ENCODE data around the gene CACNA1G. TPM values are rescaled to one million over a fixed set of nuclear protein-coding genes. Genes with fewer than 3 reads are reported as not detected.

Gene CACNA1G
- total RNA-seq, 1 experiment from 2014 or later, result 0.04 TPM

DNA sequence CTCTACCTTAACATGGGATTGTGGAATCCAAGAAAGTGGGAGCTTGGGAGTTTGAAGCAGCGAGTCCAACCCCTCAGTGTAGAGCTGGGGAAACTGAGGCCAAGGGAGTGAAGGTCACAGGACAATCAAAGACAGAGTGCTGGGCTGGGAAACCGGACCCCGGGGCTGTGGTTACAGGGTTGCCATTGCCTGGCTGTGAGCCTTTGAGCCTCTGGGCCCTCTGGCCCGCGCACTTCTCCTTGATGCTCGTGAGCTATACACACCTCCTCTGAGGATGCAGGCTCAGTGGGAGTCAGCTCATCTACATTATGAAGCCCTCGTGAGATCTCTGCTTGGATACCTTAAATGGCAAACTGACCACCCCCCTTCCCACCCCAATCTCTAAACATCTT is 76.3 kb downstream of the CACNA1G start:
- no peaks in the 10 kb centered on the region for H3K9me3 ChIP-seq (ENCODE audit: low read length)
- peaks cover 74% of the 10 kb centered on the region for H3K4me1 ChIP-seq (ENCODE audit: insufficient read depth, low read length)
- peak overlapping the region; percentile 87 for H3K4me2 ChIP-seq (ENCODE audit: low read length)
- ATAC-seq (no peak), DNase-seq (no peak)
- H3K9me2 ChIP-seq (replicated peaks; ENCODE audit: low read length), result no peaks in the 10 kb centered on the region
- H3K9ac ChIP-seq (ENCODE audit: low read length), result no peak overlapping the region; the same call in 1 of the 2 replicates
- H3K36me3 ChIP-seq (ENCODE audit: low read depth, low read length), result no peaks in the 10 kb centered on the region; the same call in 1 of the 2 replicates
- TF ChIP-seq EZH2 (IDR thresholded peaks at IDR 0.05; ENCODE audit: low read length, unreplicated experiment), result no peak
- TF ChIP-seq EZH2phosphoT487 (IDR thresholded peaks at IDR 0.05; ENCODE audit: borderline replicate concordance, low read length), result no peak
- peaks cover 60% of the 10 kb centered on the region for H3K79me2 ChIP-seq (ENCODE audit: low read length)
- no peaks in the 10 kb centered on the region for H3K27me3 ChIP-seq (ENCODE audit: low read length)
- CTCF ChIA-PET, result no interaction called here
- POLR2A ChIA-PET (ENCODE audit: unreplicated experiment), result interaction anchor here (0.5 kb wide), 1 partner anchor 103 kb away, joined by 11 read pairs; no protein-coding TSS in a partner anchor
- peaks cover 12% of the 10 kb centered on the region for H3F3A ChIP-seq (ENCODE audit: low read length, unreplicated experiment)
- peak overlapping the region; percentile 72 for H3K4me3 ChIP-seq (ENCODE audit: low read length)
- H3K27ac ChIP-seq (ENCODE audit: low read length), result peak overlapping the region; percentile 90
- intact Hi-C loops (cut with micrococcal nuclease), result loop anchor here (10.0 kb wide), 1 partner anchor 242 kb away; the partner anchor contains the start of gene LRRC59
- no peak overlapping the region for H2AFZ ChIP-seq (ENCODE audit: low read length)
- H4K20me1 ChIP-seq (ENCODE audit: low read length), result no peaks in the 10 kb centered on the region
- no TSS peak for BruUV-seq (replicated peaks)

DNA sequence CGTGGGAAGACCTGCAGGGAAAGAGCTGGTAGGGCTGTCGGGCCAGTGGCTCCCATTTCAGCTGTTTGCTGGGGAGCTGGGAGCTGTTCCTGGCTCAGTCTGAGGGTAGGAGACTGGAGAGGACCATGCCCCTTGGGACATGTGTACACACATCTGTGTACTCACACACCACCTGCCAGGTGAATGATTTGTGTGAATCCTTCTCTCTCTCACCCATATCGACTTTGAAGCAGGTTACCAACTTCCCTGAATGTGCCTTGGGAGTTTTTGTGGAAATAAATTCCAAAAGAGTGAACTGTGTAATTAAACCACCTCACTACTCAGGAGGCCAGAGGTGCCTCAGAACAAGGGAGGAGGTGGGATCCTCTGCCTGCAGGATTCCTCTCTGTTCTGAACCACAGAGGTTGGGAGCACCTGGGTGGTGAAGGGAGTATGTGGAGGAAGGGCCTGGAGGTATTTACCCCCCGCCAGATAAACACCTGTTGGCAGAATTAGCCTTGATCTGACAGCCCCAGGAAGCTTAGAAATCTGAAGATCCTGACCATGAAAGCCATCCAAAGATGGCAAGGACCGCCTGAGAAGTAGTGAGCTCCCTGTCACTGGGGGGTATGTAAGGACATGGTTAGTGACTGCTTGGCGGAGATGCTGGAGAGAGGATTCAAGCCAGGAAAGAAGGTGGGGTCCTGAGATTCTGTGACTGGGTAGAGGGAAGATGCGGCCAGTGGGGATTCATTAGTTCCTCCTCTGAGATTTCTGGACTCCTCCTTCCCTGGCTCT is 77.5 kb downstream of the CACNA1G start:
- BruUV-seq (replicated peaks), result TSS peak; percentile 31
- peak overlapping the region; percentile 72 for H3K4me3 ChIP-seq (ENCODE audit: low read length)
- H3F3A ChIP-seq (ENCODE audit: low read length, unreplicated experiment), result peaks cover 12% of the 10 kb centered on the region
- TF ChIP-seq EZH2 (IDR thresholded peaks at IDR 0.05; ENCODE audit: low read length, unreplicated experiment) (no peak), EZH2phosphoT487 (IDR thresholded peaks at IDR 0.05; ENCODE audit: borderline replicate concordance, low read length) (no peak)
- TF ChIP-seq, protein P1, sequence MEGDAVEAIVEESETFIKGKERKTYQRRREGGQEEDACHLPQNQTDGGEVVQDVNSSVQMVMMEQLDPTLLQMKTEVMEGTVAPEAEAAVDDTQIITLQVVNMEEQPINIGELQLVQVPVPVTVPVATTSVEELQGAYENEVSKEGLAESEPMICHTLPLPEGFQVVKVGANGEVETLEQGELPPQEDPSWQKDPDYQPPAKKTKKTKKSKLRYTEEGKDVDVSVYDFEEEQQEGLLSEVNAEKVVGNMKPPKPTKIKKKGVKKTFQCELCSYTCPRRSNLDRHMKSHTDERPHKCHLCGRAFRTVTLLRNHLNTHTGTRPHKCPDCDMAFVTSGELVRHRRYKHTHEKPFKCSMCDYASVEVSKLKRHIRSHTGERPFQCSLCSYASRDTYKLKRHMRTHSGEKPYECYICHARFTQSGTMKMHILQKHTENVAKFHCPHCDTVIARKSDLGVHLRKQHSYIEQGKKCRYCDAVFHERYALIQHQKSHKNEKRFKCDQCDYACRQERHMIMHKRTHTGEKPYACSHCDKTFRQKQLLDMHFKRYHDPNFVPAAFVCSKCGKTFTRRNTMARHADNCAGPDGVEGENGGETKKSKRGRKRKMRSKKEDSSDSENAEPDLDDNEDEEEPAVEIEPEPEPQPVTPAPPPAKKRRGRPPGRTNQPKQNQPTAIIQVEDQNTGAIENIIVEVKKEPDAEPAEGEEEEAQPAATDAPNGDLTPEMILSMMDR (conservative IDR thresholded peaks at IDR 0.05; ENCODE audit: low read depth, low read length), result no peak
- peaks cover 72% of the 10 kb centered on the region for H3K79me2 ChIP-seq (ENCODE audit: low read length)
- ChIA-PET CTCF (interaction anchor here (0.6 to 3.0 kb wide), 8 partner anchors 12 to 67 kb away, joined by 3 to 19 read pairs (median 8); no protein-coding TSS in a partner anchor), POLR2A (ENCODE audit: unreplicated experiment) (interaction anchor here (0.5 to 1.5 kb wide), 4 partner anchors 11 to 61 kb away, joined by 4 to 11 read pairs (median 5); no protein-coding TSS in a partner anchor)
- H3K4me2 ChIP-seq (ENCODE audit: low read length), result peak overlapping the region; percentile 87
- H3K27ac ChIP-seq (ENCODE audit: low read length), result peak overlapping the region; percentile 90
- ATAC-seq (no peak), DNase-seq (peak; percentile 62)
- H3K9me3 ChIP-seq (ENCODE audit: low read length), result no peaks in the 10 kb centered on the region
- no peaks in the 10 kb centered on the region for H4K20me1 ChIP-seq (ENCODE audit: low read length)
- H3K9ac ChIP-seq (ENCODE audit: low read length), result peak overlapping the region; percentile 49
- H3K27me3 ChIP-seq (ENCODE audit: low read length), result no peaks in the 10 kb centered on the region
- peaks cover 74% of the 10 kb centered on the region for H3K4me1 ChIP-seq (ENCODE audit: insufficient read depth, low read length)
- H3K36me3 ChIP-seq (ENCODE audit: low read depth, low read length), result peaks cover 9% of the 10 kb centered on the region; the same call in 1 of the 2 replicates
- H3K9me2 ChIP-seq (replicated peaks; ENCODE audit: low read length), result no peaks in the 10 kb centered on the region
- intact Hi-C loops (cut with micrococcal nuclease), result loop anchor here (1.0 to 10.0 kb wide), 3 partner anchors 23 to 243 kb away; partner anchors contain the start of gene LRRC59
- H2AFZ ChIP-seq (ENCODE audit: low read length), result no peak overlapping the region

DNA sequence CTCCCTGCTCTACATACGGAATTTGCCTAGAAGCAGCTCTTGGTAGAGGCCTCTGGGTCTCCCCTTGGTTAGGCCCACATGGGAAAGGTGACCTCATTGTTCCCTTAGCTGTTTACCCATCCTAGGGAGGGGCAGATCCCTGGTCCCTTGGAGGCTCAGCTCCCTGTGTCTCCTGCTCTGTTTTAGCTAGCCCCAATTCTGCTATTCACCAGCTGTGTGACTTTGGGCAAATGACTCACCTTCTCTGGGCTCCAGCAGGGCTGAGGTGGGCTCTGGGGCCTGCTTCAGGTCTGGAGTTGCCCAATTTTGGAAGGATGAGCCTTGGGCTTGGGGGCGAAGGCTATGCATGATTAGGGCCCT is 78.1 kb downstream of the CACNA1G start:
- Histone ChIP-seq H3K4me1 (ENCODE audit: insufficient read depth, low read length) (peaks cover 80% of the 10 kb centered on the region), H3K4me3 (ENCODE audit: low read length) (peak overlapping the region; percentile 72), H4K20me1 (ENCODE audit: low read length) (no peaks in the 10 kb centered on the region), H2AFZ (ENCODE audit: low read length) (no peak overlapping the region), H3K27ac (ENCODE audit: low read length) (peak overlapping the region; percentile 90), H3K9ac (ENCODE audit: low read length) (peak overlapping the region; percentile 49), H3F3A (ENCODE audit: low read length, unreplicated experiment) (peaks cover 12% of the 10 kb centered on the region), H3K9me3 (ENCODE audit: low read length) (no peaks in the 10 kb centered on the region), H3K27me3 (ENCODE audit: low read length) (no peaks in the 10 kb centered on the region), H3K36me3 (ENCODE audit: low read depth, low read length) (peaks cover 11% of the 10 kb centered on the region; the same call in 1 of the 2 replicates), H3K4me2 (ENCODE audit: low read length) (peak overlapping the region; percentile 87), H3K9me2 (replicated peaks; ENCODE audit: low read length) (no peaks in the 10 kb centered on the region), H3K79me2 (ENCODE audit: low read length) (peaks cover 76% of the 10 kb centered on the region)
- no TSS peak for BruUV-seq (replicated peaks)
- DNase-seq (peak; percentile 94), ATAC-seq (peak; percentile 51)
- intact Hi-C loops (cut with micrococcal nuclease), result loop anchor here (1.0 to 10.0 kb wide), 3 partner anchors 23 to 244 kb away; partner anchors contain the start of gene LRRC59
- TF ChIP-seq, protein P1 (conservative IDR thresholded peaks at IDR 0.05; ENCODE audit: low read depth, low read length), result no peak
- no peak for TF ChIP-seq EZH2 (IDR thresholded peaks at IDR 0.05; ENCODE audit: low read length, unreplicated experiment)
- TF ChIP-seq EZH2phosphoT487 (IDR thresholded peaks at IDR 0.05; ENCODE audit: borderline replicate concordance, low read length), result no peak
- ChIA-PET POLR2A (ENCODE audit: unreplicated experiment) (interaction anchor here (0.6 to 1.5 kb wide), 7 partner anchors 11 to 1921 kb away, joined by 3 to 11 read pairs (median 5); no protein-coding TSS in a partner anchor), CTCF (interaction anchor here (0.6 to 3.0 kb wide), 8 partner anchors 12 to 577 kb away, joined by 3 to 19 read pairs (median 4); partner anchors contain the start of gene LRRC59)

Measured in PC-3 (cell line).